Measurements from ENCODE around the gene TMC7. TPM values are rescaled to one million over a fixed set of nuclear protein-coding genes. Genes with fewer than 3 reads are reported as not detected.

Gene TMC7
- total RNA-seq, 1 experiment from 2014 or later = 4.3 TPM

GRCh38 chr16:19066988-19067348 lies 83.2 kb downstream of the TMC7 start:
- H3K9me3 ChIP-seq (ENCODE audit: control insufficient read depth, low read depth, low read length) = no peaks in the 10 kb centered on the region
- H3K79me1 ChIP-seq (ENCODE audit: insufficient read depth, low read depth, low read length, poor library complexity, severe bottlenecking) = no peaks in the 10 kb centered on the region
- peak overlapping the region; percentile 90 to 94 for H3K4me3 Mint-ChIP-seq
- no peak overlapping the region for H2BK5ac ChIP-seq (ENCODE audit: insufficient read length, low read length)
- no peak overlapping the region for H3K23ac ChIP-seq (ENCODE audit: insufficient read length, low read depth, low read length)
- H3K4me1 ChIP-seq (ENCODE audit: insufficient read depth, low read length) = no peaks in the 10 kb centered on the region
- no peak overlapping the region for H3K14ac ChIP-seq (ENCODE audit: insufficient read depth, low read length)
- peak overlapping the region; percentile 97 for H2BK120ac ChIP-seq (ENCODE audit: low read depth, low read length, poor library complexity, severe bottlenecking)
- H3K9ac ChIP-seq (ENCODE audit: extremely low read depth, insufficient read length, low read length) = no peak overlapping the region
- no CpG with 5 or more reads among the region's 9 CpGs for WGBS (ENCODE audit: extremely low coverage, insufficient read length, low lambda C conversion rate)
- no peak overlapping the region for H4K91ac ChIP-seq (ENCODE audit: insufficient read length, low read depth, low read length)
- H2AFZ ChIP-seq (ENCODE audit: low read length) = no peak overlapping the region
- H3K27me3 ChIP-seq (ENCODE audit: insufficient read depth, low read length) = no peaks in the 10 kb centered on the region; the same call in 1 of the 2 replicates
- no peak overlapping the region for H3K18ac ChIP-seq (ENCODE audit: insufficient read length, low read depth, low read length)
- H3K27ac Mint-ChIP-seq = peak overlapping the region; percentile 97 to 99 (median 97); a peak in 6 of 7 replicates
- H3K23me2 ChIP-seq (ENCODE audit: insufficient read length, low read depth, low read length, poor library complexity, severe bottlenecking) = peaks cover 5% of the 10 kb centered on the region
- no peaks in the 10 kb centered on the region for H4K20me1 ChIP-seq (ENCODE audit: control insufficient read depth, insufficient read depth, insufficient read length)
- no peak overlapping the region for H4K5ac ChIP-seq (ENCODE audit: insufficient read length, low read depth, low read length)
- H2AK5ac ChIP-seq (ENCODE audit: insufficient read length, low read length) = no peak overlapping the region
- H3K56ac ChIP-seq (ENCODE audit: insufficient read length, low read depth, low read length) = no peak overlapping the region
- no peak overlapping the region; the same call in 1 of the 2 replicates for H3K4ac ChIP-seq (ENCODE audit: low read depth, low read length)
- H3K4me1 Mint-ChIP-seq = peaks cover 0 to 4% of the 10 kb centered on the region in 2 experiments; a peak in 2 of 4 replicates
- no peak overlapping the region for H3K4me2 ChIP-seq (ENCODE audit: insufficient read depth, insufficient read length, low read length)
- no peak overlapping the region for H2BK20ac ChIP-seq (ENCODE audit: low read depth, low read length, poor library complexity, severe bottlenecking)
- no peak overlapping the region for H2BK12ac ChIP-seq (ENCODE audit: insufficient read length, low read depth, low read length)
- H3K36me3 Mint-ChIP-seq (ENCODE audit: insufficient read depth in 1 of 3, low read depth in 3 of 3) = peaks cover 0 to 4% (median 0%) of the 10 kb centered on the region in 3 experiments; a peak in 2 of 7 replicates
- no peak for TF ChIP-seq CTCF (conservative IDR thresholded peaks at IDR 0.05)
- no peak overlapping the region for H3K27ac ChIP-seq (ENCODE audit: insufficient read length, low read depth, low read length)
- no peaks in the 10 kb centered on the region for H3K27me3 Mint-ChIP-seq (ENCODE audit: low read depth)
- H3K9me3 Mint-ChIP-seq = no peaks in the 10 kb centered on the region
- no peak overlapping the region for H2BK15ac ChIP-seq (ENCODE audit: low read depth, low read length)
- DNase-seq = no peak
- H4K8ac ChIP-seq (replicated peaks; ENCODE audit: insufficient read length, low read depth, low read length) = no peak overlapping the region
- no peaks in the 10 kb centered on the region for H3K79me2 ChIP-seq (ENCODE audit: insufficient read depth, low read length)
- H3T11ph ChIP-seq (ENCODE audit: low read length) = no peak overlapping the region
